GM12892 (cell line): ENCODE results near the gene BLOC1S1.

Experiments used
- POLR2A ChIP-seq: IDR thresholded peaks from 2 replicates; pipeline ENCODE4 v1.6.1; 2011; ENCODE audit warnings: low read depth, low read length, control low read depth
- POLR2AphosphoS5 ChIP-seq: IDR thresholded peaks from 2 replicates; pipeline ENCODE4 v1.6.1; 2011; ENCODE audit warnings: low read depth, low read length, control low read depth
- TAF1 ChIP-seq: IDR thresholded peaks from 2 replicates; pipeline ENCODE4 v1.6.1; 2011; ENCODE audit warnings: low read depth, mild to moderate bottlenecking, control low read depth, low read length, borderline replicate concordance

GRCh38 chr12:55671746-55672145 is 44.1 kb upstream of the BLOC1S1 start:
- TF ChIP-seq POLR2AphosphoS5 (no peak), POLR2A (no peak), TAF1 (no peak)
